ENCODE measurements around the gene SMU1. TPM values are rescaled to one million over a fixed set of nuclear protein-coding genes. Genes with fewer than 3 reads are reported as not detected.

The SMU1 gene
- total and polyA plus RNA-seq, 3 experiments from 2014 or later = 21.2 to 27.6 (median 27.5) TPM

DNA sequence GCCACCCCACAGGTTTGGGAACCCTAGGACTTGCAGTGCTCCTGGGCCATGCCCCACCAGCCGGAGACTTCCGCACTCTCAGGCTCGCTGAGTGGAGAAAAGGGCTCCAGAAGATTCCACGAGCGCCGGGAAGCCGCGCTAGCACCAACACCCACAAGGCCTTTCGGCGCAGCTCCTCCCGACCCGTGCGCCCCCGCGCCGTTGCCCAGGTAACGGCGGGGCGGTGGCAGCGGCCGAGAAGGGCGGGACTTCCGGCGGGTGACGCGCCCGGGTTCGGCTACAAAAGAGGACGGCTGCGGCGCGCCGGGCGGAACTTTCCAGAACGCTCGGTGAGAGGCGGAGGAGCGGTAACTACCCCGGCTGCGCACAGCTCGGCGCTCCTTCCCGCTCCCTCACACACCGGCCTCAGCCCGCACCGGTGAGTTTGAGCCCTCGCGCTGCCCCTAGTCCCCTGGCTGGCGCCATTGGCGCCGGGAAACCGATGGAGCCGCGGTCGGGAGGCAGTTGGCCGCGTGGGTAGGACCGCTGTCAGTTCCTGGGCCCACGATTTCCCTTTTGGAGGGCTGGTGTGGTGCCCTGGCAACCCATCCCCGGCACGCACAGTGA is 51.4 kb downstream of the SMU1 start, which contains the start of gene DNAJA1:
DNAJA1 (plus strand) TSS at position 308 of the 606 bp plus-strand sequence. CDS start 1,212 bp downstream, outside the sequence.
- CTCF ChIA-PET = interaction anchor here (0.9 to 1.8 kb wide), 4 partner anchors 15 to 32 kb away, joined by 3 to 4 read pairs (median 4); partner anchors contain the start of gene APTX
- Mint-ChIP-seq H3K27me3 (peaks cover 0 to 7% of the 10 kb centered on the region in 2 donors), H3K36me3 (peaks cover 4 to 55% (median 13%) of the 10 kb centered on the region in 3 donors)

GRCh38 chr9:33024126-33024965 is 52.1 kb downstream of the SMU1 start:
- peaks cover 61 to 77% (median 75%) of the 10 kb centered on the region in 3 donors for H3K4me1 Mint-ChIP-seq
- peaks cover 0 to 7% of the 10 kb centered on the region in 2 donors for H3K27me3 Mint-ChIP-seq
- peaks cover 19% of the 10 kb centered on the region for H3K36me3 ChIP-seq (ENCODE audit: insufficient read depth, low read length)
- H3K27ac ChIP-seq (ENCODE audit: low read depth, low read length) = peak overlapping the region; percentile 99
- ChIA-PET POLR2A (interaction anchor here (1.0 to 2.0 kb wide), 7 partner anchors 10 to 266 kb away, joined by 4 to 13 read pairs (median 8); partner anchors contain the start of genes APTX, B4GALT1, BAG1 and CHMP5), CTCF (interaction anchor here (0.5 to 1.8 kb wide), 5 partner anchors 16 to 472 kb away, joined by 3 to 4 read pairs (median 3); partner anchors contain the start of genes APTX, SMIM27 and TOPORS)
- no peaks in the 10 kb centered on the region for H3K9me3 ChIP-seq (ENCODE audit: low read length)
- H3K27ac Mint-ChIP-seq = peak overlapping the region; percentile 93 to 99 (median 98)
- H3K36me3 Mint-ChIP-seq = peaks cover 4 to 52% (median 9%) of the 10 kb centered on the region in 3 donors
- H3K4me3 ChIP-seq (ENCODE audit: low read length) = peak overlapping the region; percentile 94
- peak overlapping the region; percentile 93 to 99 (median 97) for H3K4me3 Mint-ChIP-seq
- no peaks in the 10 kb centered on the region for H3K9me3 Mint-ChIP-seq
- H3K27me3 ChIP-seq (ENCODE audit: insufficient read depth, low read length, poor library complexity, severe bottlenecking) = no peaks in the 10 kb centered on the region
- peaks cover 51% of the 10 kb centered on the region for H3K4me1 ChIP-seq (ENCODE audit: insufficient read depth, low read length)
- DNase-seq = no peak

More for the DNA sequence above, 51.4 kb downstream of the SMU1 start, which contains the start of gene DNAJA1:
- Histone ChIP-seq H3K4me1 (ENCODE audit: insufficient read depth, low read length) (peaks cover 54% of the 10 kb centered on the region), H3K36me3 (ENCODE audit: insufficient read depth, low read length) (peaks cover 23% of the 10 kb centered on the region), H3K4me3 (ENCODE audit: low read length) (peak within 1 kb of the TSS; percentile 94), H3K9me3 (ENCODE audit: low read length) (no peaks in the 10 kb centered on the region), H3K27me3 (ENCODE audit: insufficient read depth, low read length, poor library complexity, severe bottlenecking) (no peaks in the 10 kb centered on the region), H3K27ac (ENCODE audit: low read depth, low read length) (peak within 1 kb of the TSS; percentile 99)
- H3K4me3 Mint-ChIP-seq = peak within 1 kb of the TSS; percentile 93 to 99 (median 97)
- H3K27ac Mint-ChIP-seq = peak within 1 kb of the TSS; percentile 94 to 99 (median 98)
- POLR2A ChIA-PET = interaction anchor here (1.0 to 2.0 kb wide), 8 partner anchors 9 to 265 kb away, joined by 4 to 13 read pairs (median 8); partner anchors contain the start of genes APTX, B4GALT1, BAG1 and CHMP5
- no peaks in the 10 kb centered on the region for H3K9me3 Mint-ChIP-seq
- peaks cover 66 to 83% (median 82%) of the 10 kb centered on the region in 3 donors for H3K4me1 Mint-ChIP-seq
- DNase-seq = peak; percentile 92 to 97 (median 96)

DNA sequence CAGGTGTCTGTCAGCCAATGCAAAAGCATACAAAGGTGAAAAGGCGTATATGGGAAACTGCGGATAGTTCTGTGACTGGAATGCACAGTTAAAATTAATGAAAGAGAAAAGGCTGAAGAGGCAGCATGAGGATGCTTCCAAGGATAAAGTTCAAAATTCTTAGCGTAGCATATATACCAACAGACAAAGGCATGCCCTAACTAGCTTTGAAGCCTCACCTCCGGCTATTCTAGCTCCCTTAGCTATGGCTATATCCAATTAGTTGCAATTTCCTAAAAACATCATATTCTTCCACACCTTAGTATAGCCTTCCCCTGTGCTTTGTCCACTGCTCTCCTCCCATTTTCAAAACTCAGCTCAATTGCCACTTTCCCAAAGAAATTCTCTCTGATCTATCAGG is 52.8 kb downstream of the SMU1 start:
- Histone ChIP-seq H3K27me3 (ENCODE audit: insufficient read depth, low read length, poor library complexity, severe bottlenecking) (no peaks in the 10 kb centered on the region), H3K36me3 (ENCODE audit: insufficient read depth, low read length) (peaks cover 16% of the 10 kb centered on the region)

DNA sequence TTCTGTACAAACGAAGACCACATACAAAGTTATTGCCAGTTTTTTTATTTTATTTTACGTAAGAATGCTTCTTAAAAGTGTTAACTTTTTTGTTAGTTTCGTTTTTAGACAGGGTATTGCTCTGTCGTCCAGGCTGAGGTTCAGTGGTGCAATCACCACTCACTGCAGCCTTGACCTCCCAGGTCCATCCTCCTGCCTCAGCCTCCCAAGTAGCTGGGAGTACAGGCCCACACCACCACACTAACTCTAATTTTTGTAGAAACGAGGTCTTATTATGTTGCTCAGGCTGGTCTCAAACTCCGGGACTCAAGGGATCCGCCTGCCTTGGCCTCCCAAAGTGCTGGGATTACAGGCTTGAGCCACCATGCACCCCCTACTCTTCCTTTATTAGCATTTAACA is 53.7 kb downstream of the SMU1 start:
- peaks cover 0 to 7% of the 10 kb centered on the region in 2 donors for H3K27me3 Mint-ChIP-seq
- H3K27me3 ChIP-seq (ENCODE audit: insufficient read depth, low read length, poor library complexity, severe bottlenecking) = no peaks in the 10 kb centered on the region
- no peaks in the 10 kb centered on the region for H3K9me3 ChIP-seq (ENCODE audit: low read length)
- H3K4me3 ChIP-seq (ENCODE audit: low read length) = no peak overlapping the region
- H3K36me3 Mint-ChIP-seq = peaks cover 4 to 37% (median 7%) of the 10 kb centered on the region in 3 donors
- peaks cover 35% of the 10 kb centered on the region for H3K4me1 ChIP-seq (ENCODE audit: insufficient read depth, low read length)
- peaks cover 7% of the 10 kb centered on the region for H3K36me3 ChIP-seq (ENCODE audit: insufficient read depth, low read length)
- peak overlapping the region; percentile 10 for H3K27ac ChIP-seq (ENCODE audit: low read depth, low read length)
- ChIA-PET POLR2A (no interaction called here), CTCF (interaction anchor here (1.8 kb wide), 1 partner anchor 10 kb away, joined by 5 read pairs; no protein-coding TSS in a partner anchor)
- H3K9me3 Mint-ChIP-seq = no peaks in the 10 kb centered on the region
- no peak for DNase-seq
- peaks cover 46 to 61% (median 60%) of the 10 kb centered on the region in 3 donors for H3K4me1 Mint-ChIP-seq
- peak overlapping the region; percentile 62 to 96 (median 71) for H3K4me3 Mint-ChIP-seq
- H3K27ac Mint-ChIP-seq = peak overlapping the region; percentile 55 to 99 (median 89)

More for the DNA sequence above, 52.8 kb downstream of the SMU1 start:
- no peaks in the 10 kb centered on the region for H3K9me3 ChIP-seq (ENCODE audit: low read length)
- H3K4me3 ChIP-seq (ENCODE audit: low read length) = no peak overlapping the region
- peak overlapping the region; percentile 93 to 99 (median 97) for H3K4me3 Mint-ChIP-seq
- no peak for DNase-seq
- peaks cover 0 to 7% of the 10 kb centered on the region in 2 donors for H3K27me3 Mint-ChIP-seq
- H3K9me3 Mint-ChIP-seq = no peaks in the 10 kb centered on the region
- peak overlapping the region; percentile 99 for H3K27ac ChIP-seq (ENCODE audit: low read depth, low read length)
- ChIA-PET POLR2A (no interaction called here), CTCF (interaction anchor here (1.8 kb wide), 1 partner anchor 11 kb away, joined by 5 read pairs; no protein-coding TSS in a partner anchor)
- H3K27ac Mint-ChIP-seq = peak overlapping the region in 7 of 8 donors; percentile 15 to 99 (median 96)
- H3K4me1 Mint-ChIP-seq = peaks cover 54 to 70% (median 69%) of the 10 kb centered on the region in 3 donors
- H3K36me3 Mint-ChIP-seq = peaks cover 4 to 45% (median 9%) of the 10 kb centered on the region in 3 donors
- H3K4me1 ChIP-seq (ENCODE audit: insufficient read depth, low read length) = peaks cover 44% of the 10 kb centered on the region

- no peak overlapping the region for H3K4me3 ChIP-seq (ENCODE audit: low read length)
- peak overlapping the region; percentile 10 for H3K27ac ChIP-seq (ENCODE audit: low read depth, low read length)
- DNase-seq = no peak
- peak overlapping the region; percentile 62 to 96 (median 71) for H3K4me3 Mint-ChIP-seq
- peaks cover 46 to 57% (median 55%) of the 10 kb centered on the region in 3 donors for H3K4me1 Mint-ChIP-seq
- no peaks in the 10 kb centered on the region for H3K9me3 ChIP-seq (ENCODE audit: low read length)
- ChIA-PET POLR2A (no interaction called here), CTCF (interaction anchor here (1.8 kb wide), 1 partner anchor 9 kb away, joined by 5 read pairs; no protein-coding TSS in a partner anchor)
- peak overlapping the region; percentile 33 to 99 (median 84) for H3K27ac Mint-ChIP-seq
- H3K36me3 ChIP-seq (ENCODE audit: insufficient read depth, low read length) = peaks cover 9% of the 10 kb centered on the region
- peaks cover 32% of the 10 kb centered on the region for H3K4me1 ChIP-seq (ENCODE audit: insufficient read depth, low read length)
- H3K36me3 Mint-ChIP-seq = peaks cover 4 to 33% (median 7%) of the 10 kb centered on the region in 3 donors
- H3K27me3 Mint-ChIP-seq = peaks cover 0 to 7% of the 10 kb centered on the region in 2 donors
- H3K27me3 ChIP-seq (ENCODE audit: insufficient read depth, low read length, poor library complexity, severe bottlenecking) = no peaks in the 10 kb centered on the region
- H3K9me3 Mint-ChIP-seq = no peaks in the 10 kb centered on the region
Observed at GRCh38 chr9:33022303-33022702, 54.2 kb downstream of the SMU1 start.

DNA sequence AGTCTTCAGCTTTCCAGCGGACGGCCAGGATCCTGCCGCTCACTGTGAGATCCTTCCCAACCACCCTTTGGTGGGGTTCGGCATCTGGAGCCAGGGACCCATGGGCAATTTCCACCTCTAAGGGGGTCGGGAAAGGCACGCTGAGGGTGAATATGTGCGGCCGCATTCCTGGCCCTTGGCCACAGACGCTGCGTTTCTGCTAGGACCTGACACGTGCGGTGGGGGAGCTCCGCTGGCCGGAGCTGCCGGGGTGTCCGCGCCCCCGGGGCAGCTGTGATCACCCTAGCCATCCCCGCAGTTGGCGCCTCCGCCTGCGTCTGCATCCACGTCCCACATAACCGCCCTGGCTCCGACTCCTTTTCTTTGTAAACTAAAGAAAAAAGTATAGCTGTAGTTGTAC is 56.7 kb downstream of the SMU1 start:
- Histone ChIP-seq H3K4me3 (ENCODE audit: low read length) (no peak overlapping the region), H3K27me3 (ENCODE audit: insufficient read depth, low read length, poor library complexity, severe bottlenecking) (no peaks in the 10 kb centered on the region), H3K27ac (ENCODE audit: low read depth, low read length) (no peak overlapping the region), H3K9me3 (ENCODE audit: low read length) (no peaks in the 10 kb centered on the region), H3K36me3 (ENCODE audit: insufficient read depth, low read length) (peaks cover 4% of the 10 kb centered on the region), H3K4me1 (ENCODE audit: insufficient read depth, low read length) (peaks cover 17% of the 10 kb centered on the region)
- Mint-ChIP-seq H3K9me3 (no peaks in the 10 kb centered on the region), H3K4me3 (no peak overlapping the region), H3K27me3 (no peaks in the 10 kb centered on the region), H3K36me3 (peaks cover 0 to 16% (median 5%) of the 10 kb centered on the region in 3 donors), H3K27ac (peak overlapping the region in 1 of 8 donors; percentile 72), H3K4me1 (peaks cover 32 to 39% (median 38%) of the 10 kb centered on the region in 3 donors)
- CTCF ChIA-PET = no interaction called here
- POLR2A ChIA-PET = no interaction called here
- DNase-seq = no peak

GRCh38 chr9:33017283-33018041 is 59.0 kb downstream of the SMU1 start:
- H3K27me3 ChIP-seq (ENCODE audit: insufficient read depth, low read length, poor library complexity, severe bottlenecking) = no peaks in the 10 kb centered on the region
- no peak for DNase-seq
- H3K4me3 Mint-ChIP-seq = no peak overlapping the region
- no peak overlapping the region for H3K4me3 ChIP-seq (ENCODE audit: low read length)
- H3K27ac Mint-ChIP-seq = no peak overlapping the region
- no peaks in the 10 kb centered on the region for H3K9me3 ChIP-seq (ENCODE audit: low read length)
- peaks cover 14 to 19% (median 17%) of the 10 kb centered on the region in 3 donors for H3K4me1 Mint-ChIP-seq
- POLR2A ChIA-PET = no interaction called here
- H3K27me3 Mint-ChIP-seq = no peaks in the 10 kb centered on the region
- H3K36me3 Mint-ChIP-seq = peaks cover 0 to 14% (median 5%) of the 10 kb centered on the region in 3 donors
- no peaks in the 10 kb centered on the region for H3K9me3 Mint-ChIP-seq
- peaks cover 4% of the 10 kb centered on the region for H3K36me3 ChIP-seq (ENCODE audit: insufficient read depth, low read length)
- CTCF ChIA-PET = no interaction called here
- no peak overlapping the region for H3K27ac ChIP-seq (ENCODE audit: low read depth, low read length)
- H3K4me1 ChIP-seq (ENCODE audit: insufficient read depth, low read length) = no peaks in the 10 kb centered on the region

All from CD8-positive, alpha-beta memory T cell (primary cell).